Urinary bladder (tissue), 4 donors: ENCODE results near the gene IFT122. TPM values are rescaled to one million over a fixed set of nuclear protein-coding genes. Genes with fewer than 3 reads are reported as not detected.
"Not testable (repeated sequence)": the region's sequence is repeated elsewhere in the genome, so short reads cannot be mapped to it uniquely, and the experiment has no call there.

ENCODE experiments used
- DNase-seq: peaks from one replicate; pipeline ENCODE4 v3.0.0-alpha.2; 2015; ENCODE audit errors: extremely low spot score
- H3K27ac ChIP-seq: one replicate; pipeline ENCODE4 v1.5.1; 2013; ENCODE audit warnings: low read depth, mild to moderate bottlenecking, moderate library complexity
- H3K36me3 ChIP-seq: one replicate; pipeline ENCODE4 v1.6.1; 2013; ENCODE audit warnings: mild to moderate bottlenecking, moderate library complexity; ENCODE audit not compliant: insufficient read depth
- H3K4me1 ChIP-seq: one replicate; pipeline ENCODE4 v1.6.1; 2013; ENCODE audit warnings: mild to moderate bottlenecking, moderate library complexity; ENCODE audit not compliant: insufficient read depth
- H3K4me3 ChIP-seq: one replicate; pipeline ENCODE4 v1.5.1; 2013; ENCODE audit warnings: low read depth, low read length
- WGBS: extraction: QIAGEN DNeasy Blood & Tissue Kit; methylation state at CpG from one replicate; pipeline ENCODE4 v1.1.7; 2013; 5-methylcytosine and 5-hydroxymethylcytosine counted together
- polyA plus RNA-seq: library from polyadenylated mRNA; stranded (reverse); fragments of 200-250 nt; gene quantifications from one replicate; pipeline ENCODE4 v1.2.3, GENCODE V29; 2013
- total RNA-seq: library from RNA; depleted of rRNA; stranded (reverse); fragments of >200 nt; gene quantifications from one replicate; pipeline ENCODE4 v1.2.3, GENCODE V29; 2014
- donor health status: healthy with polysubstance abuse.
- donor health status: healthy.

The IFT122 gene
- total RNA-seq (45.9 TPM), polyA plus RNA-seq (14.1 TPM)

- DNase-seq, result peak; percentile 92
- under 1% methylated on average over 75 of the region's 75 CpGs for WGBS
- H3K27ac ChIP-seq, result peak within 1 kb of the TSS; percentile 81
- H3K4me1 ChIP-seq, result no peaks in the 10 kb centered on the region
- H3K4me3 ChIP-seq, result peak within 1 kb of the TSS; percentile 63
- H3K36me3 ChIP-seq, result peaks cover 4% of the 10 kb centered on the region
Measured at GRCh38 chr3:129439817-129440617, at the start of gene IFT122, which contains the start of gene MBD4. TSS of gene IFT122 (plus strand) at chr3:129440224. CDS start at chr3:129440331, 107 bp downstream. TSS of gene MBD4 (minus strand) at chr3:129439948. CDS start at chr3:129439833, 115 bp downstream.

DNA sequence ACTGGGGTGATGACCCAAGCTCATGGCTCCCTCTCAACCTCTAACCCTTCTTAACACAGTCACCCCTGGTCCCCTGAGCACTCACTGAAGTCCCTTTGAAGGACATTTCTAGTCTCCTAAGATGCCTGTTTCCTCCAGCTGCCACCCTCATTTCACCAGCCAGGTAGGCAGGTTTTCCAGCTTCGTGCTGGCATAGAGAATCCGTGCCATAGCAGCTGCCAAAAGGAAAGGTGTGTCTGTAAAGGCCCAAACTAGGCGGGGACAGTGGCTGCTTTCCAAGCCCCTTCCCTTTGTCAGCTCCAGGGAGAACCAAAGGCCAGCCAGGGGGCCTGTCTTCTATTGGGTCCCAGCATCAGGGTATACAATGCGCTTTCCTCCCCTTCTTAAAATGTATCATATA, 48.4 kb upstream of the IFT122 start:
- H3K4me1 ChIP-seq, H3K36me3 ChIP-seq, H3K4me3 ChIP-seq, H3K27ac ChIP-seq, DNase-seq: not testable (repeated sequence)
- whole genome bisulfite sequencing, result 90% methylated on average over 4 of the region's 4 CpGs

- WGBS, result 85% methylated on average over 8 of the region's 8 CpGs
- not testable (repeated sequence) for H3K4me3 ChIP-seq, H3K27ac ChIP-seq, H3K4me1 ChIP-seq, DNase-seq, H3K36me3 ChIP-seq
Measured at GRCh38 chr3:129392106-129392887, 47.7 kb upstream of the IFT122 start.

- DNase-seq, result no peak
- Histone ChIP-seq H3K4me3 (no peak overlapping the region), H3K27ac (no peak overlapping the region), H3K4me1 (no peaks in the 10 kb centered on the region), H3K36me3 (no peaks in the 10 kb centered on the region)
- 74% methylated on average over 6 of the region's 6 CpGs for WGBS
Measured at GRCh38 chr3:129393271-129393670, 46.8 kb upstream of the IFT122 start.

DNA sequence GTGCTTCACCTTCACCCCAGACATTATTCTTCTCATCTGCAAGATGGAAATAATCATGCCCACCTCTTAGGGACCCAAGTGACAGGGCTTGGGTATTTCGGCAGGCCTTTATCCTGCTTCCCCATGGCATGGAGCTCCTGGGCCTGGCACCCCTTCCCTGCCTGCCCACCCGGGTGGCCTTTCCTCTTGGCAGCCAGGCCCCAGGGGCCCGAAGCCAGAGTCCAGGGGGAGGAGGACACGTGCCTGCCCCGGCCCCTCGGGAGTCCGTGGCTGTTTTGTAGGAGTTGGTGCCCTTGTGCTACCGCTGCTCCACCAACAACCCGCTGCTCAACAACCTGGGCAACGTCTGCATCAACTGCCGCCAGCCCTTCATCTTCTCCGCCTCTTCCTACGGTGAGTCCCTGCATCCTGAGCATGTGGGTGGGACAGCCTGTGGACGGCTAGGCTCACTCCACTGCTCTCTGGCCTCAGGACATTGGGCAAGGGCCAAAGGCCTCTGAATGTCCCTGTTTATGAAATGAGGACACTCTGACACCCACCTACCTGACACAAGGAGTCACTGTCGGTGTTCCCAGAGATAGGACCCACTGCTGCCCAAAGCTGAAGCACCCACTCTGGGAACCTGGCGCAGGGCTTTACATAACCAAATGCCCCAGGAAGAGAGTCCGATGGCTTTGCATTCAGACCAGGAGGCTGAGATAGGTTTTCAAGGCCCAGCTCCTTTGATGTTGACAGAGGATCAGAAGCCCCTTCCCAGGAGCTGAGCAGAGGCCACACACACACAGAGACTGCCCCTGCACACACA, 46.1 kb upstream of the IFT122 start:
- not testable (repeated sequence) for DNase-seq, H3K4me3 ChIP-seq, H3K4me1 ChIP-seq, H3K27ac ChIP-seq, H3K36me3 ChIP-seq
- WGBS, result 86% methylated on average over 12 of the region's 17 CpGs

- no peak for DNase-seq
- Histone ChIP-seq H3K4me1 (no peaks in the 10 kb centered on the region), H3K4me3 (peak overlapping the region; percentile 78), H3K27ac (no peak overlapping the region), H3K36me3 (no peaks in the 10 kb centered on the region)
- under 1% methylated on average over 18 of the region's 18 CpGs for WGBS
Measured at GRCh38 chr3:129398803-129399144, 41.2 kb upstream of the IFT122 start.

DNA sequence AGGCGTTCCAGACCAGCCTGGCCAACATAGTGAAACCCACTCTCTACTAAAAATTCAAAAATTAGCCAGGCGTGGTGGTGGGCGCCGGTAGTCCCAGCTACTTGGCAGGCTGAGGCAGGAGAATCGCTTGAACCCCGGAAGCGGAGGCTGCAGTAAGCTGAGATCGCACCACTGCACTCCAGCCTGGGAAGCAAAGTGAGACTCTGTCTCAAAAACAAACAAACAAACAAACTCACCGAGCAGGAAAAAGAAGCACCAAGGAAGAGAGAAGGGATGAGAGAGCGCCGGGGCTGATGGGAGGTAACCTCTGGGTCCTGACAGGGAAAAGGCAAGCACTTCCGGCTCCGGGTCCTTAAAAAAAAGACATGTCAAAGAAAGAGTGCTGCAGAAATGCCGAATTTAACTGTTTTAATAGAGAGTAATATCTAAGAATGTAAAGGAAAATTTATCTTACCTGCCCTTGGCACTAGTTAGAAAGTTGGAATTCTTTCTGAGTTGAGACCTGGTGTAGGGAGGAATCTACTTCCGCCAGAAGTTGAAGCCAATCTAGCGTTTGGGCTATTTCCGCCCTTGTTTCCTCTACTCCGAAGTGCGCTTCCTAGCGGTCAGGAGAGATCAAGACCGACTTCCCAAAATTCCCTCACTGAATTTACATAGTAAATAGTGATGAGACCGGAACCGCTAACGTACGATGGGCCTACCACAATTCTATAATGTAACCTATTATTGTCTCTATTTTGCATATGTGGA, 40.7 kb upstream of the IFT122 start:
- no peaks in the 10 kb centered on the region for H3K4me1 ChIP-seq
- peak overlapping the region; percentile 78 for H3K4me3 ChIP-seq
- no peaks in the 10 kb centered on the region for H3K36me3 ChIP-seq
- peak overlapping the region; percentile 39 for H3K27ac ChIP-seq
- peak; percentile 94 for DNase-seq
- under 1% methylated on average over 25 of the region's 25 CpGs for WGBS

- no peak overlapping the region for H3K4me3 ChIP-seq
- 56% methylated on average over 8 of the region's 8 CpGs for WGBS
- no peaks in the 10 kb centered on the region for H3K36me3 ChIP-seq
- H3K27ac ChIP-seq, result no peak overlapping the region
- H3K4me1 ChIP-seq, result no peaks in the 10 kb centered on the region
- DNase-seq, result no peak
Measured at GRCh38 chr3:129399895-129400357, 40.1 kb upstream of the IFT122 start.

GRCh38 chr3:129402210-129402609, 37.8 kb upstream of the IFT122 start:
- WGBS, result 73% methylated on average over 7 of the region's 7 CpGs
- H3K4me3 ChIP-seq, result no peak overlapping the region

DNA sequence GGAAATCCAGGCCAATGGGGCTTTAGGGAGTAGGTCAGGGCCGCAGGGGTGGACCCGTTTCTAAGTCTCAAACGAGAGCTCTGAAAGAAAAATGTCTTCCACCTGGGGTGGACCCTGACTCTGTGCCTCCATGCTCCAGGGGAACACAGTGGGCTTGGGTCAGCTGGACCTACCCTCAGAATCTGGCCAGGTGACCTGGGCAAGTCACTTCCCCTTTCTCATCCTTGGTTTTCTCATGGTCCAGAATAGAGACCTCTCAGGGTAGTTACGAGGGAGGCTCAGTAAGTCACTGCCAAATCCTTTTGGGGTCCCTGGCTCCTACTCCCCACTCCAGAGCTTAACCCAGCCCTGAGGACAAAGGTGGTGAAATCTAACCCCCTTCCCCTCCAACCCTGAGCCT, 37.4 kb upstream of the IFT122 start:
- 90% methylated on average over 4 of the region's 4 CpGs for WGBS
- no peaks in the 10 kb centered on the region for H3K4me1 ChIP-seq
- DNase-seq, result no peak
- no peaks in the 10 kb centered on the region for H3K36me3 ChIP-seq
- H3K4me3 ChIP-seq, result no peak overlapping the region
- H3K27ac ChIP-seq, result no peak overlapping the region

More at GRCh38 chr3:129402210-129402609, 37.8 kb upstream of the IFT122 start:
- H3K4me1 ChIP-seq, result no peaks in the 10 kb centered on the region
- no peaks in the 10 kb centered on the region for H3K36me3 ChIP-seq
- H3K27ac ChIP-seq, result no peak overlapping the region
- no peak for DNase-seq

- Histone ChIP-seq H3K27ac (no peak overlapping the region), H3K4me1 (no peaks in the 10 kb centered on the region), H3K36me3 (no peaks in the 10 kb centered on the region), H3K4me3 (no peak overlapping the region)
- DNase-seq, result no peak
- 84% methylated on average over 7 of the region's 7 CpGs for WGBS
Measured at GRCh38 chr3:129403450-129403849, 36.6 kb upstream of the IFT122 start.

DNA sequence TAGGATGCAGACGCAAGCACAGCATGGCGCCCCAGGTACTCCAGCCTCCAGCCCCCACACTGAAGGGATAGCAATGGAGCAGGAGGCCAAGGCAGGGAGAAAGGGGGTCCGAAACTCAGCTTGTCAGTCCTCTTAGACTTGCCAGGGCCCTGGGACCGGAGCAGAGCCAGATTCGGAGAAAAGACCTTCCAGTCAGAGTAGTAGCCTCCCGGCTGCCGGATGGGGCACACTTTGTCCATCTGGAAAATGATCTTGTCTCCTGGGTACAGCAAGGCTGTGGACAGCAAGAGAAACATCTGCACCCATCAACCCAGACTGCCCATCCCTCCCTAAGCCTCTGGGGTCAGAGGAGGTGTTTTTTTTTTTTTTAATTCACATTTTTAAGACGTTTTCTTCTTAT, 35.9 kb upstream of the IFT122 start:
- Histone ChIP-seq H3K4me1 (no peaks in the 10 kb centered on the region), H3K36me3 (no peaks in the 10 kb centered on the region), H3K27ac (no peak overlapping the region), H3K4me3 (no peak overlapping the region)
- no peak for DNase-seq
- 81% methylated on average over 8 of the region's 8 CpGs for WGBS

DNA sequence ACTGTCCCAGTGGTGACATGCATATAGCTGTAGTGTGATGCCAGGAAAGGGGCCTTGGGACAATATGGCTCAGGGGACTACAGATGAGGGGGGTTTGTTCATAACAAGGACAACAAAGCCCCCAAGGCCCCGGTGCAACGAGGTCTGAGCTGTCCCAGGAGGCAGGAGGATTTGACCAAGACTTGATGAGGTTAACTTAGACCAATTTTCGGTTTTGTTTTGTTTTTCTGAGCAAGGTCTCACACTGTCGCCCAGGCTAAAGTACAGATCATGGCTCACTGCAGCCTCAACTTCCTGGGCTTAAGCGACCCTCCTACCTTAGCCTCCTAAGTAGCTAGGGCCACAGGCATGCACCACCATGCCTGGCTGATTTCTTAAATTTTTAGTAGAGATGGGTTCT, 35.4 kb upstream of the IFT122 start:
- H3K36me3 ChIP-seq, result no peaks in the 10 kb centered on the region
- WGBS, result 85% methylated on average over 5 of the region's 5 CpGs
- H3K27ac ChIP-seq, result no peak overlapping the region
- no peak for DNase-seq
- H3K4me3 ChIP-seq, result no peak overlapping the region
- no peaks in the 10 kb centered on the region for H3K4me1 ChIP-seq
